NT2/D1 (cell line): ENCODE data around the gene SPACDR.
"Not testable (repeated sequence)": the region's sequence is repeated elsewhere in the genome, so short reads cannot be mapped to it uniquely, and the experiment has no call there.

Experiments
- DNase-seq: peaks from one replicate; pipeline ENCODE4 v3.0.0-alpha.2; 2011; ENCODE audit warnings: low read depth, low spot score
- H3K27me3 ChIP-seq: 2 replicates; pipeline ENCODE4 v1.6.0; 2011; ENCODE audit warnings: mild to moderate bottlenecking; ENCODE audit not compliant: insufficient read length, insufficient read depth
- H3K36me3 ChIP-seq: 2 replicates; pipeline ENCODE4 v1.6.1; 2011; ENCODE audit warnings: mild to moderate bottlenecking, low read length, mixed read lengths; ENCODE audit not compliant: insufficient read depth, insufficient read length
- H3K4me1 ChIP-seq: 2 replicates; pipeline ENCODE4 v1.5.1; 2011; ENCODE audit not compliant: insufficient read depth, insufficient read length
- H3K4me3 ChIP-seq: 2 replicates; pipeline ENCODE4 v1.5.1; 2011; ENCODE audit warnings: low read depth; ENCODE audit not compliant: insufficient read length
- H3K9ac ChIP-seq: 2 replicates; pipeline ENCODE4 v1.6.0; 2011; ENCODE audit warnings: low read depth; ENCODE audit not compliant: insufficient read length
- H3K9me3 ChIP-seq: 2 replicates; pipeline ENCODE4 v1.5.1; 2011; ENCODE audit warnings: mild to moderate bottlenecking, low read length; ENCODE audit not compliant: insufficient read depth
- SUZ12 ChIP-seq: IDR thresholded peaks from 2 replicates; pipeline ENCODE4 v1.6.1; 2011; ENCODE audit not compliant: insufficient read length, insufficient read depth; ENCODE audit errors: extremely low read depth
- YY1 ChIP-seq: IDR thresholded peaks from 2 replicates; pipeline ENCODE4 v1.6.1; 2011; ENCODE audit not compliant: insufficient read length, insufficient read depth
- ZNF274 ChIP-seq: IDR thresholded peaks from 2 replicates; pipeline ENCODE4 v1.6.1; 2011; ENCODE audit warnings: mild to moderate bottlenecking, low read depth, low read length

SPACDR gene

DNA sequence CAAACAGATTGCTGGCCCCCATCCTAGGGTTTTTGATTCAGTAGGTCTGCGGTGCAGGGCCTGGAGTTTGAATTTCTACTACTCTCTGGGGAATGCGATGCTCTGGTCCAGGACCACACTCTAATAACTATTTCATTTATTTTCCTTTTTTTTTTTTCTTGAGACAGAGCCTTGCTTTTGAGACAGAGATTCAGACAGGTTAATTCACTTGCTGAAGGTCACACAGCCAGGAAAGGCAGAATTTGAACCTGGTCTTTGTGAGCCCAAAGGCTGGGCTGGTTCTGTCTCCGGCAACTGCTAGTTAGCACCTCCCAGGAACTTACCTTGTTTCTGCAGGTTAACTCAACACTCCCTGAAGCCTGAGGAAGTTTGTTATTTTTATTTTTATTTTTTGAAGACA is 11.5 kb downstream of the SPACDR start:
- H3K27me3 ChIP-seq, result no peaks in the 10 kb centered on the region
- TF ChIP-seq YY1 (no peak), ZNF274 (no peak), SUZ12 (no peak)
- H3K4me3 ChIP-seq, result no peak overlapping the region
- H3K9ac ChIP-seq, result no peak overlapping the region
- no peaks in the 10 kb centered on the region for H3K9me3 ChIP-seq
- peaks cover 5% of the 10 kb centered on the region for H3K4me1 ChIP-seq
- H3K36me3 ChIP-seq, result no peaks in the 10 kb centered on the region
- no peak for DNase-seq

GRCh38 chr7:100449190-100449795 is 14.8 kb downstream of the SPACDR start:
- no peak overlapping the region for H3K9ac ChIP-seq
- no peaks in the 10 kb centered on the region for H3K27me3 ChIP-seq
- H3K36me3 ChIP-seq, result no peaks in the 10 kb centered on the region
- H3K4me3 ChIP-seq, result no peak overlapping the region
- H3K4me1 ChIP-seq, result peaks cover 7% of the 10 kb centered on the region
- DNase-seq, result no peak
- TF ChIP-seq ZNF274 (no peak), YY1 (no peak), SUZ12 (no peak)
- no peaks in the 10 kb centered on the region for H3K9me3 ChIP-seq

DNA sequence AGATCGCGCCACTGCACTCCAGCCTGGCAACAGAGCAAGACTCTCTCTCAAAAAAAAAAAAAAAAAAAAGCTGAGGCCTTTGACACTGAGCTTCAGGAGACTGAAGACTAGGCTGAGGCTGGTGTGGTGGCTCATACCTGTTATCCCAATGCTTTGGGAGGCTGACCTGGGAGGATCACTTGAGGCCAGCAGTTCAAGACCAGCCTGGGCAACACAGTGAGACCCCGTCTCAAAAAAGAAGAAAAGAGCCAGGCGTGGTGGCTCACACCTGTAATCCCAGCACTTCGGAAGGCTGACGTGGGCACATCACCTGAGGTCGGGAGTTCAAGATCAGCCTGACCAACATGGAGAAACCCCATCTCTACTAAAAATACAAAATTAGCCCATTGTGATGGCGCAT is 16.7 kb downstream of the SPACDR start:
- DNase-seq, H3K9me3 ChIP-seq, H3K36me3 ChIP-seq, H3K9ac ChIP-seq, H3K4me3 ChIP-seq, H3K27me3 ChIP-seq, H3K4me1 ChIP-seq: not testable (repeated sequence)

GRCh38 chr7:100446040-100446439 is 18.0 kb downstream of the SPACDR start:
- Histone ChIP-seq H3K9me3 (no peaks in the 10 kb centered on the region), H3K36me3 (no peaks in the 10 kb centered on the region), H3K4me1 (peaks cover 7% of the 10 kb centered on the region), H3K4me3 (no peak overlapping the region), H3K9ac (no peak overlapping the region), H3K27me3 (no peaks in the 10 kb centered on the region)
- no peak for DNase-seq
- TF ChIP-seq YY1 (no peak), ZNF274 (no peak), SUZ12 (no peak)

GRCh38 chr7:100444311-100445278 is 19.5 kb downstream of the SPACDR start:
- DNase-seq, result no peak
- no peaks in the 10 kb centered on the region for H3K27me3 ChIP-seq
- H3K4me3 ChIP-seq, result no peak overlapping the region
- H3K9me3 ChIP-seq, result no peaks in the 10 kb centered on the region
- H3K36me3 ChIP-seq, result no peaks in the 10 kb centered on the region
- peaks cover 7% of the 10 kb centered on the region for H3K4me1 ChIP-seq
- peak overlapping the region; percentile 10 for H3K9ac ChIP-seq
- TF ChIP-seq SUZ12 (no peak), YY1 (no peak), ZNF274 (no peak)

DNA sequence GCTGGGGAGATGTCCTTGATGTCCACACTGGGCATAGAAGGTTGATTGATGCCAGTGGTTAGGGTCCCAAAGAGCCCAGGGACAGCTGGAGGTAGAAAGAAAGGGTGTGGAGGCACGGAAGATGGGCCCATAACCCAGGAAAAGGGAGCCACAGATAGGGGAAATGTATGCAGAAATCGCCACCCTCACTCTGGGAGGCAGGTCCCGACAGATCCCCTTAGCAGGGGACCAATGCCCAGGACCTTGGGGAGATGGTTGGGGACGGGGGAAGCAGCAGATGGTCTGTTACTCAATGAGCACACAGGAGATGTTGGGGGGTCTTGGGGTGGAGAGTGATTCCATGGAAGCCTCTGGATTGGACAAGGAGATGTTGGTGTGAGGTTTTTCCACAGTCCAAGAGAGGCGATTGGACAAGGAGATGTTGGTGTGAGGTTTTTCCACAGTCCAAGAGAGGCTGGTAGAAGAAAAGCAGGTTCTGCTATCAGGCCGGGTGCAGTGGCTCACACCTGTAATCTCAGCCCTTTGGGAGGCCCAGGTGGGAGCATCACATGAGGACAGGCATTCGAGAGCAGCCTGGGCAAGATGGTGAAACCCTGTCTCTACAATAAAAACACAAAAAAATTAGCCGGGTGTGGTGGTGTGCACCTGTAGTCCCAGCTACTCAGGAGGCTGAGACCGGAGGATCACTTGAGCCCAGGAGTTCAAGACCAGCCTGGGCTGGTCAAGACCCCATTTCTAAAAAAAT is 20.8 kb downstream of the SPACDR start:
- DNase-seq, result no peak
- Histone ChIP-seq H3K9me3 (no peaks in the 10 kb centered on the region), H3K27me3 (no peaks in the 10 kb centered on the region), H3K36me3 (no peaks in the 10 kb centered on the region), H3K4me1 (peaks cover 7% of the 10 kb centered on the region), H3K4me3 (no peak overlapping the region), H3K9ac (no peak overlapping the region)
- TF ChIP-seq YY1 (no peak), SUZ12 (no peak), ZNF274 (no peak)
